ENCODE data around the gene KIAA0513.

KIAA0513 gene

GRCh38 chr16:85134076-85134788, 106.6 kb downstream of the KIAA0513 start:
- DNase-seq (ENCODE audit: low read depth in 3 of 3): no peak

GRCh38 chr16:85134789-85135142, 107.2 kb downstream of the KIAA0513 start:
- DNase-seq (ENCODE audit: low read depth in 3 of 3): no peak

- DNase-seq (ENCODE audit: low read depth in 3 of 3): no peak
Measured at GRCh38 chr16:85136213-85136701, 108.7 kb downstream of the KIAA0513 start.

GRCh38 chr16:85136702-85137322, 109.2 kb downstream of the KIAA0513 start:
- no peak for DNase-seq (ENCODE audit: low read depth in 3 of 3)

- no peak for DNase-seq (ENCODE audit: low read depth in 3 of 3)
Measured at GRCh38 chr16:85137323-85138072, 109.9 kb downstream of the KIAA0513 start.

- DNase-seq (ENCODE audit: low read depth in 3 of 3): no peak
Measured at GRCh38 chr16:85138073-85138824, 110.7 kb downstream of the KIAA0513 start.

GRCh38 chr16:85138825-85139627, 111.4 kb downstream of the KIAA0513 start:
- DNase-seq (ENCODE audit: low read depth in 3 of 3): no peak

GRCh38 chr16:85139881-85140339, 112.3 kb downstream of the KIAA0513 start:
- no peak for DNase-seq (ENCODE audit: low read depth in 3 of 3)

GRCh38 chr16:85140455-85141012, 112.9 kb downstream of the KIAA0513 start:
- no peak for DNase-seq (ENCODE audit: low read depth in 3 of 3)

GRCh38 chr16:85141491-85142128, 114.0 kb downstream of the KIAA0513 start:
- no peak for DNase-seq (ENCODE audit: low read depth in 3 of 3)

GRCh38 chr16:85142129-85142513, 114.5 kb downstream of the KIAA0513 start:
- no peak for DNase-seq (ENCODE audit: low read depth in 3 of 3)

- no peak for DNase-seq (ENCODE audit: low read depth in 3 of 3)
Measured at GRCh38 chr16:85142771-85143211, 115.2 kb downstream of the KIAA0513 start.

Data from stimulated activated CD4-positive, alpha-beta T cell treated with anti-CD3 and anti-CD28 coated beads, TNF-alpha, amount 100 ng/mL, for 24 hours (primary cell).